ENCODE results near the gene GGA1.

GGA1 gene

DNA sequence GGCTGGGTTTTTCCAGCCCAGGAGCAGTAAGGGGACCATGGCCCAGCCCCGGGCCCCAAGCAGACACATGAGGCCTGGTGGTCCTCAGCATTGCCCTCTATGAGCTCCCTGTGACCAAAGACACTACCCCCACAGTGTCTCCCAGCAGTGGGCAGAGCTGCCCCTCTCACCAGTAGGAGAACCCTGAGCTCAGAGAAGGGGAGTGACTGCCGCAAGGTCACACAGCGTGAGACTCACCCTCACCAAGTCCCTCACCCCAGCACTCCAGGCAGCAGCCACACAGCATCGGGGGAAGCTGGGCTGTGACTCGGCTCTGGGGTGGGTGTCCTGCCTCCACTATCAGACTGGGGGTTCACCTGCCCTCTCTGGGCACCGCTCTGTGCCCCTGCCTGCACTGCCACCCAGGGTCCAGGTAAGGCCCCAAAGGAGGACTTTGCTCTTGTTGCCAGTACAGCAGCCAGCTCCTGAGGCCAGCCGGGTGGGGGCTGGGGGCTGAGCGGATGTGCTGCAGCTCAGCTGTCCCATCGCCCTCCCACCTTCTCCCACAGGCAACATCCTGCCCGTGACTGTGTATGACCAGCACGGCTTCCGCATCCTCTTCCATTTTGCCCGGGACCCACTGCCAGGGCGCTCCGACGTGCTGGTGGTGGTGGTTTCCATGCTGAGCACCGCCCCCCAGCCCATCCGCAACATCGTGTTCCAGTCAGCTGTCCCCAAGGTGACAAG is 23.0 kb downstream of the GGA1 start:
- peak in 2 of 4 experiments; percentile 52 to 56 for DNase-seq

DNA sequence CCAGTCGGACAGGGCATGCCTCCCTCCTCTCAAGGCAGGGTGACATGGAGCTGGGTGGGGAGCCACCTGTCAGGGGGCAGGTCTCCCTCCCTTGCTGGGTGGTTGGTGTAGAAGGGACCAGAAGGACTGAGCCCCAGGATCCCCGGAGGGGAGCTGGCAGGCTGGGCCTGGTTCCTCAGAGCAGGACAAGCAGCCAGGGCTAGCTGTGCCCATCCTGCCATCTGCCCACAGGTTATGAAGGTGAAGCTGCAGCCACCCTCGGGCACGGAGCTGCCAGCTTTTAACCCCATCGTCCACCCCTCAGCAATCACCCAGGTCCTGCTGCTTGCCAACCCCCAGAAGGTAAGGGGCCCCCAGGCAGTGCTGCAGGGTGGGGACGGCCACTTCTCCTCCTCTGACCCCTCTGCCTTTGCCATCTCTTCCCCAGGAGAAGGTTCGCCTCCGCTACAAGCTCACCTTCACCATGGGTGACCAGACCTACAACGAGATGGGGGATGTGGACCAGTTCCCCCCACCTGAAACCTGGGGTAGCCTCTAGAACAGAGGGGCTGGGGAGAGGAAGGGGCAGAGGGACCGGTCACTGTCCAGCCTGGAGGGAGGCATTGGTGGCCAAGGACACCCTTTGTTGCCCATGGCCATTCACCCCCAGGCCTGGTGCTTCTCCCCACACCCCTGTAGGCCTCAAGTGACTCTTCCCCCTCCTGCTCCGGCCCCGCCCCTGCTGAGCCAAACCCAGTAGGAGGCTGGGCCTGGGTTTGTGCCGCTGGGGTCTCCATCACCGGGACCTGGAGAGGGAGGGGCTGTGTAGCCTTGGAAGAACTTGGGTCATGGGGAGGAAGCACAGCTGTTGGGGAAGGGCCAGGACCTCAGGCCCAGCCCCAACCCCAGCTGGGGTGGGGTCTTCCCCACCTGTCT is 23.8 kb downstream of the GGA1 start:
- DNase-seq = peak in 2 of 4 experiments; percentile 46 to 49

DNA sequence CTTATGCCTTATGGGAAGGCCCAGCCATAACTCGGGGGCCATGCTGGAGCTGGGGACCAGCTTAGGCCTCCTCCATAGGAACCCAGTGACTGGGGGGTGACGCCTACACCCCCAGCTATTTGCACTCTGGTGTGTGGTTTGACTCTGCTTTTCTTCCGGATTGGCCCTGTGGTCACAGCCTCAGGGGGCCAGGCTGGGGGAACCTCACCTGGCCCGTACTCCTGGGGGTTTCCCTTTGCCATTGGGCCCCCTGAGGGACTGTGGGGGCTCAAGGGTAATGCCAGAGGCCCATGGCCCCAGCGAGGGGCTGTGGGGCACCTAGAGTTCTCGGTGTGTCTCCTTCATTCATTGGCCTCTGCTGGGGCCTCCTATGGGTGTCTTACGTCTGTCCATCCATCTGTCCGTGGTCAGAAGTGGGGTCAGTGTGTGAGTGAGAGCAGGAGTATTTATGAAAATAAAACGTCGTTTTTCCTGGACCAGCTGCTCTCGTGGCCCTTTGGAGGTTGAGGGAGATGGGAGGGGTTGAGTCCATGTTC is 24.5 kb downstream of the GGA1 start:
- peak in 3 of 4 experiments; percentile 30 to 47 (median 41) for DNase-seq

- peak; percentile 95 to 98 (median 97) for DNase-seq
Observed at GRCh38 chr22:37633625-37634416, 25.2 kb downstream of the GGA1 start.

DNA sequence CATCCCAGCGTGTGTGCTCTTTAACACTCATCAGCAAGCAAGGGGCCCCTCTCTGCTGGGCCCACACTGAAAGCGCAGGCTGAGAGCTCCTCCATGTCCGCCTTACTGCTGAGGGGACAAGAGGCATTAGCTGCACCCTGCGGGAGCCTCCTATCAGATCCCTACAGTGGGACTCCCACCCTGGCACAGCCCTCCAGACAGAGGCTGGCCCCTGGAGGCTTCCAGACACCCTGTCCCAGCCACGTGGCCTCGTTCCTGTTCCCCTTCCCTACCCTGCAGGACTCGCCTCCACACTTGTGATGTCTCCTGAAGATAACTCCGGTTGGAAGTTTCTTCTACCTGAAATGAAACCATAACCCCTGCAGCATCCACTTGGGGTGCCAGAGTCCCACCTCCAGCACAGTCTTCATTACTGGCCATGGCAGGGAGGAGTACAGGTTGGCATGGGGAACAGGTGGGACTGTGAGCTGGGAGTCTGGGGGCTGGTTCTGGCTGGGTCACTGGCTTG is 25.8 kb downstream of the GGA1 start:
- peak; percentile 32 to 63 (median 48) for DNase-seq

DNA sequence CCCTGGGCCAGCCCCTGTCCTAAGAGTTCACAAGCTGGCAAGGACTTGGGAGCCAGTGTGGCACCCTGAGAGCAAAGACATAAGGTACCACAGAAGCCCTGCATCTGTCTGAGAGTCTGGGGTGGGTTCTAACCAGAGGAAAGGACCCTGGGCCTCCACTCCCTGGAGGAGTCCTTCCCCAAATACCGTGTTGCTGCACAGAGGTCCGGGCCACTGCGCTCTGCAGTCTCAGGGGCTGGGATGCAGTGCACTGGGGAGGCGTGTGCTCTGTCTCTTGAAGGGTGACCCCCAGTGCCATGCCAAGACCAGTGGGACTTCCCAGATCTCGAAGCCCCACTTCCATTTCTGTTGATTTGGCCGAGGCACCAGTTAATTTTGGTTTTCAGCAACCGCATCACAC is 26.5 kb downstream of the GGA1 start:
- DNase-seq = no peak

DNA sequence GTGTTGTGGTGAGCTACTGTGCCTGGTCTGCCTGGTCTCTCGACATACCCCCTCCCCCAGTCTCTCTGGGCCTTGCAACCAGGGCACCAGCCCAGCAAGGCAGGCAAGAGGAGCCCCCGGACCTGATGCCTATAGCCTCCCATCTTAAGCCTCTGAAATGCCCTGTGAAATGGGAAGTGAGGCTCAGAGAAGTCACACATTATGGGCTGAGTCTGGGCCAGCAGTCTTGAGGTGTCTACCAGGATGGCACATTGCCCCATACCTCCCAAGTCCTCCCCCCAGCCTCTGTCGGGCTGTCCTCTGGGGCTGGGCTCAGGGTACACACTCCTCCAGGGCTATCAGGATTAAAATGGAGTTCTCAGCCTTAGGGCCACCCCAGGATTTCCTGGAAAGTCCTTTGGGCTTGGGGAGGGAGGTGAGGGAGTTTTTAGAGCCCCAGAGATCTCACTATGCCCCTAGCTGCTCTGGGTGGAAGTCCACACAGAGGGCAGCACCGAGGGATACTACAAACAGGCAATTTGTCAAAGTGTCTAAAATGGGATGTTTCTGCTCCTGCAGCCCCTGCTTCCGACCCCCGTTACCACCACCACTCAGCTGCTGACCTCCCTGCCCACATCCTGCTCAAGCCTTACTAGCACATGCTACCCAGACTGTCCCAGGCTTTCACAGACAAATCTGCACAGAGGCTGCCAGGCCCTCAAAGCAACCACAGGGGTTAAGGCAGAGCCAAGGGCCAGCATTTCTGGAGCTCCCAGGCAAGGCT is 27.7 kb downstream of the GGA1 start:
- peak; percentile 43 to 86 (median 64) for DNase-seq

DNA sequence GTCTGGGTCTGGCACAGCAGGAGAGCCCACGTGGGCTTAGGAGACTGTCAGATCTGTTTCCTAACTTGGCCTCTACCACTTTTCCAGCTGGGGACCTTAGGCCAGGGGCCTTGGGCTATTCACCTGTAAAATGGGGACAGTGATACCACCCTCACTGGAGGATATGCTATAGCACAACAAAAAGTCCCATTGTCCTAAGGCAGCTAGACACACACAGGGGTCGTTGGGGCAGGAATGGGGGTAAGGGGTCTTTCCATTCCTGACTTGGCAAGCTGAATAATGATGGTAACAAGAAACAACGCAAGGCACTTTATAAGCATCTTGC is 28.3 kb downstream of the GGA1 start:
- DNase-seq = no peak

- peak in 2 of 4 experiments; percentile 37 to 41 for DNase-seq
Observed at GRCh38 chr22:37638391-37639069, 29.9 kb downstream of the GGA1 start.

DNA sequence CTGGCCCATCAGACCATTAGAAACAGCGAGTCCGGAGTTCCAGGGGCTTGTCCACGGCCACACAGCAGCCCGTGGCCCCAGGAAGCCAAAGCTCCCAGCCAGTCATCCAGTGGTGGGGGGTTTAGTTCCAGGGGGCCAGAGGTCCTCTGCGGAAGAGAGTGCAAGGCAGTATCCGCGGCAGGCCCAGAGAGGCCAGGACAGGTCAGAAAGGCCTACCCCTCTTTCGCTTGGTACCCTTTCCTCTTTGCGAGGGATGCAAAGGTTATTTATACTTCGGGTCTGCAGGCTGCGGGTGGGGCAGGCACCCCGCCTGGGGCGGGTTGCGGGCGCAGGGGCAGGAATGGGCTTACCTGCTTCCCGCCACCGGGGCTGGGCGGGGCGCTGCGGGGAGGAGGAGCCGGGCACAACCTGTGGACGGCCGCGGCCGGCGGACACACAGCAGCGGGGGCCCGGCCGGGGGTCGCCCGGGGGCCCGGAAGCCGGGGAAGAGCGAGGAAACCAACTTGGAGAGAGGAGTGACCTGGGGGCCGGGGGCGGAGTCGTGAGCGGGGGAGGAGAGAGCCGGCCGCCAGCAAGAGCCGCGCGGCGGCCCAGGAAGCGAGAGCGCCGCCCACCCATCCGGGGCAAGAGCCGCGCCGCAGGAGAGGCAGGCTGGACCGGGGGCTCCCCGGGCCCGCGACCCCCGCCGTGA is 30.6 kb downstream of the GGA1 start, which contains the start of gene SH3BP1:
TSS of gene SH3BP1 (plus strand) at position 600 of the 691 bp plus-strand sequence. CDS start 119 bp downstream, outside the sequence.
- DNase-seq = peak; percentile 46 to 80 (median 66)

DNA sequence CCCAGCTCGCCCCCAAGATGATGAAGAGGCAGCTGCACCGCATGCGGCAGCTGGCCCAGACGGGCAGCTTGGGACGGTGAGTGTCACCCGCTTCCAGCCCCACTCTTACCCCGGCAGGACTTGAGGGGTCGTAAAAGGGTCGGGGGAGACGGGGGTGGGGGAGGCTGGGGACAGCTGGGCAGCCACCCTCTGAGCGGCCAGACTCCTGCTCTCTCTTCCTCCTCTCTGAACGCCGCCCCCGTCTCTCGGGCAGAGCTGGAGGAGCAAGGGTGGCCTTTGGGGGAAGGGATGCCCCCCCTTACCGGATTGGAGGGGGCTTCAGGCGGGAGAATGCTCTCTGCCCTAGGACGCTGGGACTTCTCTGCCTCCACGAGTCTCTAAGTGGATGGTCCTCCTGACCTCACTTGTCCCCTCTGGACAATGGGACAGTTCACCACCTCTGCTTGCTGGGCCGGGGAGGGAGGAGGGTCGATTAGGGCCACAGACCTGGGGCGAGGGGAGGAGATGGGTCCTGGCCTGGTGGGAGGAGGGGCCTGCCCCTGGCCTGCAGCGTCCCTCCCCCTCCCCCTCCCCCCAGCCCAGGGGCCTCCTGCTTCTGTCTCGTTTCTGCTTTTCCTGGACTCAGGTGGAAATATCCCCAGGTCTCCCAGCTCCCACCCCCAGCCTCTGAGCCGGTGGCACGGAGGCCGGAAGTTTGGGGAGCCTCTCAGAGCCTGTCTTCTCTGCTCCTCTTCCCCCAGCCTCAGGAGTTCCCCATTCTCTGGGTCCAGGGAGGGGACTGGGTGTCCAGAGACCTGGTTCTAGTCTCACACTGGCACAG is 31.3 kb downstream of the GGA1 start:
- peak; percentile 55 to 81 (median 75) for DNase-seq

DNA sequence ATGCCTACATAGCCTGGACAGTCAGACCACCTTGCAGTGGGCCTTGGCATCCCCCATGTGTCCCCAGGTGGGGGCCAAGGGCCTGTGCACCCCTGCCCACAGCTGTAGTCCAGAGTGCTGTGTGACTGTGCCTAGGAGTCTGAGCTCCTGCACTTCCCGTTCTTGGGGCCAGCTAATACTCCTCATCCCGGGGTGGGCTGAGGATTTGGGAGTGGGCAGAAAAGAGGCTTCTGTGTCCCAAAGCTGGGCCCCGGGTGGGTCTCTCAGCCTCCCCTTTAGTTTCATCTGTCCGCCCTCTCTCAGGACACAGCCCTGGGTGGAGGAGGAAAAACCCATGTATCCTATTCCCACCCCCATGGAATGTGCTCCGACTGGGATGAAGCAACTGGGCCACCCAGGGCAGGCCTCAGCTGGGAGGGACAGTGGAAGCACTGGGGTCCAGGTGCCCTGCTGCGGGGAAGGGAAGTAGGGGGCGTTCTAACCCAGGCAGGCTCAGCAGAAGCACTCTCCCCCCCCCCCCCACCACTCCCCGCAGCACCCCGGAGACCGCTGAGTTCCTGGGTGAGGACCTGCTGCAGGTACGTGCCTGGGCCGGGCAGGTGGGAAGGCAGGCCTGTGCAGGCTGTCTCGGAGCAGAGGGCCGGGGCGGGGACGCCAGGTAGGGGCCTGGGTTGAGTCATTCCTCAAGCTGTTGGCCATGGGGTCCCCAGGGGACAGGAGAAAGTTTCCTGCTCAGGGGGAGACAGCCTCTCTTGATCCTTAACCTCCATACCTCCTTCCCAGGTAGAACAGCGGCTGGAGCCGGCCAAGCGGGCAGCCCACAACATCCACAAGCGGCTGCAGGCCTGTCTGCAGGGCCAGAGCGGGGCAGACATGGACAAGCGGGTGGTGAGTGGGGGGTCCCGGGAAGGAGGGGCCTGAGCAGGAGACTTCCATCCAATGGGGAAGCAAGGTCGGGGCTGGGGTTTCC is 32.2 kb downstream of the GGA1 start:
- DNase-seq = no peak

GRCh38 chr22:37641561-37641949 is 32.9 kb downstream of the GGA1 start:
- no peak for DNase-seq

- peak; percentile 85 to 94 (median 92) for DNase-seq
Observed at GRCh38 chr22:37643225-37643847, 34.7 kb downstream of the GGA1 start.

- DNase-seq = no peak
Observed at GRCh38 chr22:37647317-37647716, 38.7 kb downstream of the GGA1 start.

GRCh38 chr22:37647928-37648327 is 39.3 kb downstream of the GGA1 start:
- no peak for DNase-seq

DNA sequence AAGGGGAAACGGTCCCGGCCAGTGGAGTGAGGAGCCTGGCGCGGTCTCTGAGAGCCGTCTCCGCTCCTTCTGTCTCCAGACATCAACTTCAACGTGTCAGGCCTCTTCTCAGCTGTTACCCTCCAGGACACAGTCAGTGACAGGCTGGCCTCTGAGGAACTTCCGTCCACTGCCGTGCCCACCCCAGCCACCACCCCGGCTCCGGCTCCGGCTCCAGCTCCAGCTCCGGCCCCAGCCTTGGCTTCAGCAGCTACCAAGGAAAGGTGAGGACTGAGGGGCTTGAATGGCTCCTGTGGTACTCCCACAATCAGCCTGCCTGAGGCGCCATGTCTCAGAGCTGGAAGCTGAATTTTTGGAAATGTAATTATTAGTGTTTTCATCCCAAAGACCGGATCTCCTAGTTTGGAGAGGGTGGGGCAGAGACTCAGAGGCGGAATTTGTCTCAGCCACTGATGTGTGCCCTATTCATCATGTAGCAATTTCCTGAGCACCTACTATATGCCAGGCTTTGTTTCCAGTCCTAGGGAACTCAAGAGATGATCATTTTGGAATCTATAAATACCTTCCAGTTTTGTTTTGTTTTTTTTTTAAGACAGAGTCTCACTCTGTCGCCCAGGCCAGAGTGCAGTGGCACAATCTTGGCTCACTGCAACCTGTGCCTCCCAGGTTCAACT is 42.0 kb downstream of the GGA1 start:
- no peak for DNase-seq
